Fibroblast of pulmonary artery (primary cell): ENCODE measurements around the gene EVA1C.
"Not testable (repeated sequence)": the region's sequence is repeated elsewhere in the genome, so short reads cannot be mapped to it uniquely, and the experiment has no call there.

Source experiments
- DNase-seq: peaks from one replicate; pipeline ENCODE4 v3.0.0-alpha.2; 2010; ENCODE audit warnings: low read depth
- H3K4me3 ChIP-seq: replicated peaks from 2 replicates; pipeline ENCODE4 v1.5.1; 2011; ENCODE audit warnings: low read depth, mild to moderate bottlenecking, control low read depth, low read length, moderate library complexity
- TF ChIP-seq, protein P1 (sequence below): IDR thresholded peaks from 2 replicates; pipeline ENCODE4 v1.5.1; 2011; ENCODE audit warnings: mild to moderate bottlenecking, control low read depth, low read length, inconsistent platforms; ENCODE audit errors: missing control alignments

Gene EVA1C

DNA sequence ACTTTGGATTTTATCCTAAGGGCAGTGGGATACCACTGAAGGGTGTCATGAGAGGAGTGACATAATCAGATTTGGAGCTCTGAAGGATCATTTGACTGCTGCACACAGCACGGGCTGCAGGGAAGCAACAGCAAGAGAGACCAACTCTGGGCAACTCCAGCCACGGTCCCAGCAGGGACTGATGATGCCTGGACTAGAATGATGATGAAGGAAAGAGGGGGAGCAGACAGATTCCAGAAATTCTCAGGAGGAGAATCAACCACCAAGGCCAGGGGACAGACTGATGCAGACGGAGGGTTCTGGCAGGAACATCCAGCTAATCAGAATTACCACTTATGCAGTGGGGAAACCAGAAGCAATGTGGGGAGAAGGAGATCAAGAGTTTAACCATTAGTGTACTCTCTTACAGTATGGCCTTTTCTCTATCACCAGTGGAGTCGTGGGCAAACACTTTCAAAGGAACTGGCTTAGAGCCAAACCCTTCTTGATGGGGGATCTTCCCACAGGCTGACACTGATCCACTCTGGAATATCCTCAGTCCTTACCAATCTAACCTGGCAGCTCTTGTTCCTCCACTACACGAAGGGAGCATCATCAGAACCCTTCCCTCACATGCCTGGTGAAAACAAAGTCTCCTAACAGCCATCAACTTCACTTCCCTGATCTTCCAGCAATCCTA, 23.0 kb upstream of the EVA1C start:
- no peak overlapping the region for H3K4me3 ChIP-seq
- TF ChIP-seq, protein P1, sequence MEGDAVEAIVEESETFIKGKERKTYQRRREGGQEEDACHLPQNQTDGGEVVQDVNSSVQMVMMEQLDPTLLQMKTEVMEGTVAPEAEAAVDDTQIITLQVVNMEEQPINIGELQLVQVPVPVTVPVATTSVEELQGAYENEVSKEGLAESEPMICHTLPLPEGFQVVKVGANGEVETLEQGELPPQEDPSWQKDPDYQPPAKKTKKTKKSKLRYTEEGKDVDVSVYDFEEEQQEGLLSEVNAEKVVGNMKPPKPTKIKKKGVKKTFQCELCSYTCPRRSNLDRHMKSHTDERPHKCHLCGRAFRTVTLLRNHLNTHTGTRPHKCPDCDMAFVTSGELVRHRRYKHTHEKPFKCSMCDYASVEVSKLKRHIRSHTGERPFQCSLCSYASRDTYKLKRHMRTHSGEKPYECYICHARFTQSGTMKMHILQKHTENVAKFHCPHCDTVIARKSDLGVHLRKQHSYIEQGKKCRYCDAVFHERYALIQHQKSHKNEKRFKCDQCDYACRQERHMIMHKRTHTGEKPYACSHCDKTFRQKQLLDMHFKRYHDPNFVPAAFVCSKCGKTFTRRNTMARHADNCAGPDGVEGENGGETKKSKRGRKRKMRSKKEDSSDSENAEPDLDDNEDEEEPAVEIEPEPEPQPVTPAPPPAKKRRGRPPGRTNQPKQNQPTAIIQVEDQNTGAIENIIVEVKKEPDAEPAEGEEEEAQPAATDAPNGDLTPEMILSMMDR: no peak
- no peak for DNase-seq

DNA sequence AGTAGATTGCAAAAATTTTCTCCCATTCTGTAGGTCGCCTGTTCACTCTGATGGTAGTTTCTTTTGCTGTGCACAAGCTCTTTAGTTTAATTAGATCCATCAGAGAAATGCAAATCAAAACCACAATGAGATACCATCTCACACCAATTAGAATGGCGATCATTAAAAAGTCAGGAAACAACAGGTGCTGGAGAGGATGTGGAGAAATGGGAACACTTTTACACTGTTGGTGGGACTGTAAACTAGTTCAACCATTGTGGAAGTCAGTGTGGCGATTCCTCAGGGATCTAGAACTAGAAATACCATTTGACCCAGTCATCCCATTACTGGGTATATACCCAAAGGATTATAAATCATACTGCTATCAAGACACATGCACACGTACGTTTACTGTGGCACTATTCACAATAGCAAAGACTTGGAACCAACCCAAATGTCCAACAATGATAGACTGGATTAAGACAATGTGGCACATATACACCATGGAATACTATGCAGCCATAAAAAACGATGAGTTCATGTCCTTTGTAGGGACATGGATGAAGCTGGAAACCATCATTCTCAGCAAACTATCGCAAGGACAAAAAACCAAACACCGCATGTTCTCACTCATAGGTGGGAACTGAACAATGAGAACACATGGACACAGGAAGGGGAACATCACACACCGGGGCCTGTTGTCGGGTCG, 21.8 kb upstream of the EVA1C start:
- not testable (repeated sequence) for DNase-seq, H3K4me3 ChIP-seq

DNA sequence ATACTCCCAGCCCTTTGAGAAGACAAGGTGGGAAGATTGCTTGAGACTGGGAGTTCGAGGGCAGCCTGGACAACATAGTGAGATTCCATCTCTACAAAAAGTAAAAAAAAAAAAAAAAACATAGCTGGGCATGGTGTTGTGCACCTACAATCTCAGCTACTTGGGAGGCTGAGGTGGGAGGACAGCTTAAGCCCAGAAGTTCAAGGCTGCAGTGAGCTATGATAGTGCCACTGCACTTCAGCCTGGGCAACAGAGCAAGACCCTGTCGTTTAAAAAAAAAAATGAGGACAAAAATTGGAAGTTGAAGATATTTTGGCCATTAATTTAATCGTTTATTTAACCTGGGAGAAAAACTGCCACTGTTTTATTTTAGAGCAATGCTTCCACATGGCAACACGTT, 20.8 kb upstream of the EVA1C start:
- TF ChIP-seq, protein P1: no peak
- DNase-seq: no peak
- peak overlapping the region; percentile 91 for H3K4me3 ChIP-seq

DNA sequence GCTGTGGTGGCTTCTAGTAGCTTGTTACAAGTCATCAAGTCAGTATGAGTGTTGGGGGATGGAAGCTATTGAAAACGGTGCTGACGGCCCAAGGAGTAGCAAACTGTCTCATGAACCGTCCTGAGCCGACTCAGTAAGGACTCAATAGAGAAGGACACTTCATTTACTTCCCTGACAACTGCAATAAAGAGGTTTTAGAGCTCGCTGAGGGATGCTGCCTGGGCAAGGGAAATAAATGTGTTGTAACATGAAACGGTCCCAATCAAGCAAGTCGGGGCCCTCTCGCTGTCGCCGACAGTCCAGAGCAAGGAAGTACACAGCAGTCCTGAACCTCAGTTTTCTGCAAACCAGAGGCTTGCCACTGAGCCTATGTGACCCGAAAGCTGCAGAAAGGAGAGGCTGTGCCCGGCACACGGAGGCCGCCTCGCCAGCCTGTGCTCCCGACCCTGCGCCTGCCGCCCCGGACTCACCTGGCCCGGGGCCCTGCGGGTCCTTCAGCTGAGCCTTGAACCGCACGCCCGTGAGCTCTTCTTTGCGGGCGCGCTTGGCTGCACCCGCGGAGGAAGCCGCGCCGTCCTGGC, 20.1 kb upstream of the EVA1C start:
- H3K4me3 ChIP-seq: peak overlapping the region; percentile 91
- DNase-seq: no peak
- TF ChIP-seq, protein P1: no peak

DNA sequence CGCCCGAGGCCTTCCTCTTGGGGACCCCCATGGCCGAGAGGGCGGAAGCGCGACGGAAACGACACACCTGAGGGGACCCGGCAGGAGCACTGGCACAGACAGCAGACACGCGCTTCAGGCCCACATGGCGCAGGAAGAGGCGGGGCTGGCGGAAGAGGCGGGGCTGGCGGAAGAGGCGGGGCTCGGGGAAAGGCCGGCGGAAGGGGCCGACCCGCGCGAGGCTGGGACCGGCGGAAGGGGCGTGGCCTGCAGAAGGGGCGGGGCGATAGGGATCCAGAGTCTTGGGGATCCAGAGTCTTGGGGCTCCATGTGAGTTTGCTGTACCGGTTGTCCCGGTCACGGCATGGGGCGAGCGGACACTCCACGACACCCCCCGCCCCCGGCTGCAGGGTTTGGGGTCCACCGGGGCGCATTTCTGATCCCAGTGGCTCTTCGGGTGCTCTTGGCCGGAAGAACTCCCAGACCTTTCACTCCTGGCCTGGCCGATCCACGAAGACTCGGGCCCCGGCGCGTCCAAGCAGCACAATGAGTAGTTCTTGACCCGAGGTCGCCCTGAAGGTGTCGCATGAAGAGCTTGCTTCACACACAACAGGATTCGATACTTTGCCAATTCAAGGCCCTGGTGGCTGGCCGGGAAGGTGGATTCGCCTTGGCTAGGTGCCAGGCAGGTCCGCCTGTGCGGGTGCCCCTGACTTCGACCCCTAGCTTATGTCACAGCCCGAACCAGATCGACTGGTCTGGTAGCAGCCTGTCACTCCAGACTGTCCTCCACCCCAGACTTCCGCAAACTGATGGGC, 19.4 kb upstream of the EVA1C start, which contains the start of gene URB1:
URB1 (minus strand) TSS at position 133 of the 797 bp plus-strand sequence; CDS start at position 31, 102 bp downstream.
- H3K4me3 ChIP-seq: peak within 1 kb of the TSS; percentile 91
- TF ChIP-seq, protein P1: no peak

DNA sequence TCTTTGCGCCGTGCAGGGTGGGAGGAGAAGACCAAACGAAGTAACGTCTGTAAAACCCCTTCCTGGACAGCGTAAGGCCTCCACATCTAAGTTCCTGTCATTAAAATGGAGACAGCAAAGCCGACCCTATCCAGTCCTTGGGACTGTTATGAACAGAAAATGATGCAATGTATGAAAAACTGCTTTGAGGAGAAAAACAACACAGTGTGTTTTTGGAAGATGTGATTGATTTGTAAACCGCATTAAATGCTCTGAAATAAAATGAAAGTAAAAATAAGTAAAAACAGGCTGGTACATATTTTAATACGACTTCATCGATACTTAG, 18.9 kb upstream of the EVA1C start:
- no peak for DNase-seq
- TF ChIP-seq, protein P1: no peak
- H3K4me3 ChIP-seq: peak overlapping the region; percentile 91

More for the DNA sequence above, 19.4 kb upstream of the EVA1C start, which contains the start of gene URB1:
- DNase-seq: peak; percentile 81
